Measurements from ENCODE around the gene LSMEM2. TPM values are rescaled to one million over a fixed set of nuclear protein-coding genes. Genes with fewer than 3 reads are reported as not detected.

Gene LSMEM2
- total and polyA plus RNA-seq, 2 experiments from 2014 or later = 0.59 to 0.86 TPM

DNA sequence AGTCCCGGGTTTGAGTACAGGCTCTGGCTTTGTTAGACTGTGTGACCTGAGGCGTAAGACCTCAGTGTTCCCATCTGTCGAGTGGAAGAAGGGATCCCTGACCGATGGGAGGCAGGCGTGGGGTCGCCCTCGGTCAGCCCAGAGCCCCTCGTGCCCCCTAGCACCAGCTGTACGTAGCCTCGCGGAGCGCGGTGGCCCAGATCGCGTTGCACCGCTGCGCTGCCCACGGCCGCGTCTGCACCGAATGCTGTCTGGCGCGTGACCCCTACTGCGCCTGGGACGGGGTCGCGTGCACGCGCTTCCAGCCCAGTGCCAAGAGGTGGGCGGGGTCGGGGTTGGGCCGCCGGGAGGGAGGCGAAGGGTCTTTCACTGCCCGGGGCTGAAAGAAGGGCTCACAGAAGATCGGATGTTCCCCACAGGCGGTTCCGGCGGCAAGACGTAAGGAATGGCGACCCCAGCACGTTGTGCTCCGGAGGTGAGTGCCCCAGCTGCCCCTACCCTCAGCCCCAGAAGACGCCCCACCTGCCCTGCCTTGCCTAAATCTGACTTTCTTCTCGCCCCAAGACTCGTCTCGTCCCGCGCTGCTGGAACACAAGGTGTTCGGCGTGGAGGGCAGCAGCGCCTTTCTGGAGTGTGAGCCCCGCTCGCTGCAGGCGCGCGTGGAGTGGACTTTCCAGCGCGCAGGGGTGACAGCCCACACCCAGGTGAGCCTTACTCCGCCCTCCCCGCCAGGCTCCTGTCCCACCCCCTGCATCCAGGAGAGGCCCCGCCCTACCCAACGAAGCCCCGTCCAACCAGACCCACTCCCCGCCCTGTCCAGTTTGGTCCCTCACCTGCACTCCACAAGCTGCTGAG, 3.5 kb upstream of the LSMEM2 start:
- TF ChIP-seq NANOG (IDR thresholded peaks at IDR 0.05; ENCODE audit: borderline replicate concordance) (no peak), JUNB (IDR thresholded peaks at IDR 0.05; ENCODE audit: unreplicated experiment) (no peak)
- Histone ChIP-seq H3K4me2 (peak overlapping the region; percentile 86), H3K79me2 (replicated peaks; ENCODE audit: insufficient read depth) (no peaks in the 10 kb centered on the region), H3K27me3 (ENCODE audit: insufficient read depth) (peaks cover 57% of the 10 kb centered on the region), H3K36me3 (ENCODE audit: insufficient read depth) (no peaks in the 10 kb centered on the region), H4K20me1 (replicated peaks; ENCODE audit: insufficient read depth) (no peaks in the 10 kb centered on the region), H3K4me3 (peak overlapping the region; percentile 63), H3F3A (replicated peaks; ENCODE audit: low read depth) (peaks cover 10% of the 10 kb centered on the region; the same call in 1 of the 2 replicates), H3K4me1 (ENCODE audit: insufficient read depth) (peaks cover 3% of the 10 kb centered on the region; the same call in 1 of the 2 replicates), H3K9me2 (ENCODE audit: insufficient read depth) (no peaks in the 10 kb centered on the region), H3K27ac (ENCODE audit: low read depth) (no peak overlapping the region), H2AFZ (peak overlapping the region; percentile 80)
- Mint-ChIP-seq H3K27ac (no peak overlapping the region), H3K4me3 (peak overlapping the region; percentile 78), H3K9me3 (no peaks in the 10 kb centered on the region), H3K4me1 (peaks cover 30% of the 10 kb centered on the region), H3K27me3 (ENCODE audit: insufficient read depth, low read depth, poor library complexity) (peaks cover 49% of the 10 kb centered on the region), H3K36me3 (ENCODE audit: low read depth) (no peaks in the 10 kb centered on the region)
- ATAC-seq = peak; percentile 18
- DNase-seq (ENCODE audit: low spot score) = peak; percentile 78

DNA sequence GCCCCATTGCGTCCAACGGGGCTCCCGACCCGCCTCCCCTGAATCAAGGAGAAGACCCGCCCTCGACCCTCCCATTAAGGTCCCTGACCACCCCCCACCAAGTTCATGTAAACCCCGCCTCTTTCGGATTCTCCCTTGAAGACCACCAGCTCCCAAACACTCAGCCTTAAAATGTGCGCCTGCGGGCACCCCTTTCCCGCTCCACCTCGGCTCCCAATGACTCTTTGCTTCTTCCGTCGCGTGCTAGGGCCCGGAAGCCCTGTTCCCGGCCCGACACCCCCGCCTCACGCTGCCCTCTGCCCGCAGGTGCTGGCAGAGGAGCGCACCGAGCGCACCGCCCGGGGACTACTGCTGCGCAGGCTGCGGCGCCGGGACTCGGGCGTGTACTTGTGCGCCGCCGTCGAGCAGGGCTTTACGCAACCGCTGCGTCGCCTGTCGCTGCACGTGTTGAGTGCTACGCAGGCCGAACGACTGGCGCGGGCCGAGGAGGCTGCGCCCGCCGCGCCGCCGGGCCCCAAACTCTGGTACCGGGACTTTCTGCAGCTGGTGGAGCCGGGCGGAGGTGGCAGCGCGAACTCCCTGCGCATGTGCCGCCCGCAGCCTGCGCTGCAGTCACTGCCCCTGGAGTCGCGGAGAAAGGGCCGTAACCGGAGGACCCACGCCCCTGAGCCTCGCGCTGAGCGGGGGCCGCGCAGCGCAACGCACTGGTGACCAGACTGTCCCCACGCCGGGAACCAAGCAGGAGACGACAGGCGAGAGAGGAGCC, 2.7 kb upstream of the LSMEM2 start:
- no peak overlapping the region for H3K27ac Mint-ChIP-seq
- Histone ChIP-seq H3K9me2 (ENCODE audit: insufficient read depth) (no peaks in the 10 kb centered on the region), H3K27ac (ENCODE audit: low read depth) (no peak overlapping the region), H3K4me2 (peak overlapping the region; percentile 86), H3K36me3 (ENCODE audit: insufficient read depth) (no peaks in the 10 kb centered on the region), H3K4me3 (peak overlapping the region; percentile 63), H3K27me3 (ENCODE audit: insufficient read depth) (peaks cover 57% of the 10 kb centered on the region), H2AFZ (peak overlapping the region; percentile 80), H4K20me1 (replicated peaks; ENCODE audit: insufficient read depth) (no peaks in the 10 kb centered on the region), H3K79me2 (replicated peaks; ENCODE audit: insufficient read depth) (no peaks in the 10 kb centered on the region), H3F3A (replicated peaks; ENCODE audit: low read depth) (peaks cover 10% of the 10 kb centered on the region; the same call in 1 of the 2 replicates), H3K4me1 (ENCODE audit: insufficient read depth) (peaks cover 3% of the 10 kb centered on the region; the same call in 1 of the 2 replicates)
- peaks cover 30% of the 10 kb centered on the region for H3K4me1 Mint-ChIP-seq
- H3K4me3 Mint-ChIP-seq = peak overlapping the region; percentile 78
- TF ChIP-seq, protein P1, sequence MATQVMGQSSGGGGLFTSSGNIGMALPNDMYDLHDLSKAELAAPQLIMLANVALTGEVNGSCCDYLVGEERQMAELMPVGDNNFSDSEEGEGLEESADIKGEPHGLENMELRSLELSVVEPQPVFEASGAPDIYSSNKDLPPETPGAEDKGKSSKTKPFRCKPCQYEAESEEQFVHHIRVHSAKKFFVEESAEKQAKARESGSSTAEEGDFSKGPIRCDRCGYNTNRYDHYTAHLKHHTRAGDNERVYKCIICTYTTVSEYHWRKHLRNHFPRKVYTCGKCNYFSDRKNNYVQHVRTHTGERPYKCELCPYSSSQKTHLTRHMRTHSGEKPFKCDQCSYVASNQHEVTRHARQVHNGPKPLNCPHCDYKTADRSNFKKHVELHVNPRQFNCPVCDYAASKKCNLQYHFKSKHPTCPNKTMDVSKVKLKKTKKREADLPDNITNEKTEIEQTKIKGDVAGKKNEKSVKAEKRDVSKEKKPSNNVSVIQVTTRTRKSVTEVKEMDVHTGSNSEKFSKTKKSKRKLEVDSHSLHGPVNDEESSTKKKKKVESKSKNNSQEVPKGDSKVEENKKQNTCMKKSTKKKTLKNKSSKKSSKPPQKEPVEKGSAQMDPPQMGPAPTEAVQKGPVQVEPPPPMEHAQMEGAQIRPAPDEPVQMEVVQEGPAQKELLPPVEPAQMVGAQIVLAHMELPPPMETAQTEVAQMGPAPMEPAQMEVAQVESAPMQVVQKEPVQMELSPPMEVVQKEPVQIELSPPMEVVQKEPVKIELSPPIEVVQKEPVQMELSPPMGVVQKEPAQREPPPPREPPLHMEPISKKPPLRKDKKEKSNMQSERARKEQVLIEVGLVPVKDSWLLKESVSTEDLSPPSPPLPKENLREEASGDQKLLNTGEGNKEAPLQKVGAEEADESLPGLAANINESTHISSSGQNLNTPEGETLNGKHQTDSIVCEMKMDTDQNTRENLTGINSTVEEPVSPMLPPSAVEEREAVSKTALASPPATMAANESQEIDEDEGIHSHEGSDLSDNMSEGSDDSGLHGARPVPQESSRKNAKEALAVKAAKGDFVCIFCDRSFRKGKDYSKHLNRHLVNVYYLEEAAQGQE (IDR thresholded peaks at IDR 0.05; ENCODE audit: unreplicated experiment) = no peak
- peak; percentile 75 for TF ChIP-seq CREB1 (CRISPR knock-in tag; IDR thresholded peaks at IDR 0.05; ENCODE audit: low read depth)
- TF ChIP-seq JUNB (IDR thresholded peaks at IDR 0.05; ENCODE audit: unreplicated experiment) = no peak
- no peak for TF ChIP-seq STAT1 (IDR thresholded peaks at IDR 0.05; ENCODE audit: unreplicated experiment)
- no peak for TF ChIP-seq ZNF114 (CRISPR knock-in tag; IDR thresholded peaks at IDR 0.05)
- TF ChIP-seq POLR2AphosphoS5 (IDR thresholded peaks at IDR 0.05; ENCODE audit: low read depth) = peak; percentile 40; the same call in 1 of the 2 replicates
- no peak for TF ChIP-seq ZNF331 (CRISPR knock-in tag; IDR thresholded peaks at IDR 0.05; ENCODE audit: low read depth)
- no peak for TF ChIP-seq EZH2 (IDR thresholded peaks at IDR 0.05; ENCODE audit: low read depth, unreplicated experiment)
- H3K27me3 Mint-ChIP-seq (ENCODE audit: insufficient read depth, low read depth, poor library complexity) = peaks cover 51% of the 10 kb centered on the region
- ATAC-seq = peak; percentile 34
- no peaks in the 10 kb centered on the region for H3K36me3 Mint-ChIP-seq (ENCODE audit: low read depth)
- DNase-seq (ENCODE audit: low spot score) = peak; percentile 89
- H3K9me3 Mint-ChIP-seq = no peaks in the 10 kb centered on the region

Data from GM23338 (cell line).